Upper lobe of left lung (tissue), 4 donors: ENCODE data around the gene ARHGAP10.

Experiments
- CTCF ChIP-seq, 6 experiments: fragments of 450-650 bp in 4 of 6; fragments of 200-600 bp in 2 of 6; sonication (generic) in 2 of 6; IDR thresholded peaks; one replicate each; pipeline ENCODE4 v1.5.1; 2016 to 2019; ENCODE audit warnings: antibody characterized with exemption in 6 of 6
- EP300 ChIP-seq, 4 donors: sonication (generic); formaldehyde crosslinking; IDR thresholded peaks; one replicate each; pipeline ENCODE4 v1.5.1; 2017; ENCODE audit warnings: antibody characterized with exemption in 4 of 4, control low read depth in 2 of 4
- POLR2A ChIP-seq, 4 donors: fragments of 450-650 bp; IDR thresholded peaks; one replicate each; pipeline ENCODE4 v1.5.1; 2016 to 2017; ENCODE audit warnings: antibody characterized with exemption in 4 of 4, mild to moderate bottlenecking in 2 of 4
- POLR2AphosphoS5 ChIP-seq, 2 donors: sonication (generic); formaldehyde crosslinking; IDR thresholded peaks; one replicate each; pipeline ENCODE4 v1.5.1; 2017; ENCODE audit warnings: antibody characterized with exemption in 2 of 2

GRCh38 chr4:147825451-147826287 is 93.8 kb downstream of the ARHGAP10 start:
- TF ChIP-seq CTCF (IDR thresholded peaks at IDR 0.05) (no peak), POLR2A (IDR thresholded peaks at IDR 0.05) (no peak), EP300 (IDR thresholded peaks at IDR 0.05) (no peak), POLR2AphosphoS5 (IDR thresholded peaks at IDR 0.05) (no peak)
